ENCODE results near the gene PACS2. TPM values are rescaled to one million over a fixed set of nuclear protein-coding genes. Genes with fewer than 3 reads are reported as not detected.

Gene PACS2
- total and polyA plus RNA-seq, 3 donors from 2014 or later, result 99.2 to 174 (median 167) TPM

GRCh38 chr14:105282098-105282725, 32.3 kb upstream of the PACS2 start:
- no peaks in the 10 kb centered on the region for H3K9me3 ChIP-seq
- TF ChIP-seq CTCF (IDR thresholded peaks at IDR 0.05), result no peak
- TF ChIP-seq POLR2A (IDR thresholded peaks at IDR 0.05), result no peak
- no peaks in the 10 kb centered on the region for H3K27me3 ChIP-seq
- WGBS, 2 donors, result 73 to 80% methylated on average over 16 of the region's 16 CpGs
- no peaks in the 10 kb centered on the region for H3K4me1 ChIP-seq
- H3K36me3 ChIP-seq (ENCODE audit: low read depth, missing control alignments), result no peaks in the 10 kb centered on the region
- H3K27ac ChIP-seq, result no peak overlapping the region
- intact Hi-C loops (cut with DNase I; ENCODE audit: low total_unique reads), result loop anchor here (10.0 kb wide), 1 partner anchor 77 kb away; no protein-coding TSS in a partner anchor
- no peak overlapping the region for H3K4me3 ChIP-seq
- no peak for DNase-seq

GRCh38 chr14:105283028-105283427, 31.5 kb upstream of the PACS2 start:
- WGBS, 2 donors, result 81 to 82% methylated on average over 8 to 10 of the region's 10 CpGs
- Histone ChIP-seq H3K36me3 (ENCODE audit: low read depth, missing control alignments) (no peaks in the 10 kb centered on the region), H3K4me3 (no peak overlapping the region), H3K27me3 (no peaks in the 10 kb centered on the region), H3K9me3 (no peaks in the 10 kb centered on the region), H3K4me1 (no peaks in the 10 kb centered on the region), H3K27ac (no peak overlapping the region)
- no peak for TF ChIP-seq POLR2A (IDR thresholded peaks at IDR 0.05)
- no peak for TF ChIP-seq CTCF (IDR thresholded peaks at IDR 0.05)
- DNase-seq, result no peak
- intact Hi-C loops (cut with DNase I; ENCODE audit: low total_unique reads), result loop anchor here (10.0 kb wide), 1 partner anchor 78 kb away; no protein-coding TSS in a partner anchor

- intact Hi-C loops (cut with DNase I; ENCODE audit: low total_unique reads), result loop anchor here (10.0 kb wide), 1 partner anchor 79 kb away; no protein-coding TSS in a partner anchor
- WGBS, 2 donors, result 80 to 82% methylated on average over 15 of the region's 15 CpGs
Measured at GRCh38 chr14:105283899-105284298, 30.6 kb upstream of the PACS2 start.

GRCh38 chr14:105285174-105285573, 29.4 kb upstream of the PACS2 start:
- Histone ChIP-seq H3K9me3 (no peaks in the 10 kb centered on the region), H3K27ac (no peak overlapping the region), H3K27me3 (no peaks in the 10 kb centered on the region), H3K4me1 (no peaks in the 10 kb centered on the region), H3K4me3 (no peak overlapping the region), H3K36me3 (ENCODE audit: low read depth, missing control alignments) (no peaks in the 10 kb centered on the region)
- no peak for TF ChIP-seq CTCF (IDR thresholded peaks at IDR 0.05)
- no peak for TF ChIP-seq POLR2A (IDR thresholded peaks at IDR 0.05)
- 92 to 94% methylated on average over 8 of the region's 8 CpGs for WGBS, 2 donors
- intact Hi-C loops (cut with DNase I; ENCODE audit: low total_unique reads), result loop anchor here (10.0 kb wide), 1 partner anchor 80 kb away; no protein-coding TSS in a partner anchor
- no peak for DNase-seq

More at GRCh38 chr14:105283899-105284298, 30.6 kb upstream of the PACS2 start:
- Histone ChIP-seq H3K4me3 (no peak overlapping the region), H3K4me1 (no peaks in the 10 kb centered on the region), H3K27ac (no peak overlapping the region), H3K9me3 (no peaks in the 10 kb centered on the region), H3K36me3 (ENCODE audit: low read depth, missing control alignments) (no peaks in the 10 kb centered on the region), H3K27me3 (no peaks in the 10 kb centered on the region)
- DNase-seq, result no peak
- TF ChIP-seq CTCF (IDR thresholded peaks at IDR 0.05), result no peak
- TF ChIP-seq POLR2A (IDR thresholded peaks at IDR 0.05), result no peak

- TF ChIP-seq CTCF (IDR thresholded peaks at IDR 0.05), result no peak
- TF ChIP-seq POLR2A (IDR thresholded peaks at IDR 0.05), result no peak
- Histone ChIP-seq H3K36me3 (ENCODE audit: low read depth, missing control alignments) (no peaks in the 10 kb centered on the region), H3K4me3 (no peak overlapping the region), H3K4me1 (no peaks in the 10 kb centered on the region), H3K27me3 (no peaks in the 10 kb centered on the region), H3K27ac (no peak overlapping the region), H3K9me3 (no peaks in the 10 kb centered on the region)
- intact Hi-C loops (cut with DNase I; ENCODE audit: low total_unique reads), result loop anchor here (10.0 kb wide), 1 partner anchor 82 kb away; no protein-coding TSS in a partner anchor
- WGBS, 2 donors, result 91 to 96% methylated on average over 8 to 9 of the region's 9 CpGs
- no peak for DNase-seq
Measured at GRCh38 chr14:105286759-105287144, 27.8 kb upstream of the PACS2 start.

Measured in testis (tissue), 3 donors.